IMR-90 (cell line): ENCODE data around the gene CHI3L1. TPM values are rescaled to one million over a fixed set of nuclear protein-coding genes. Genes with fewer than 3 reads are reported as not detected.

Source experiments
- ATAC-seq: fragments of 200-7000 bp; cut with Tn5 transposase; 2 replicates; pipeline ENCODE4 v1.9.1; 2020; ENCODE audit warnings: low read depth, mild to moderate bottlenecking, moderate library complexity
- BruUV-seq: library from RNA; stranded (reverse); fragments of 400-500 nt; replicated peaks from 2 replicates; lab custom pipeline; 2021; lab: Mats Ljungman, UMichigan
- CTCF ChIA-PET: fragments of 300-600 bp; formaldehyde crosslinking; extraction: SDS; loops from one replicate; lab custom pipeline; 2021; ENCODE audit warnings: antibody characterized with exemption; lab: Yijun Ruan, JAX
- POLR2A ChIA-PET: fragments of 300-600 bp; sonication (Branson Sonifier 250); formaldehyde crosslinking; loops from one replicate; lab custom pipeline; 2022; ENCODE audit warnings: antibody characterized with exemption; ENCODE audit not compliant: unreplicated experiment; lab: Charles Lee
- DNase-seq: peaks from one replicate; pipeline ENCODE4 v3.0.0; 2013
- H2AFZ ChIP-seq: replicated peaks from 2 replicates; pipeline ENCODE3; 2013; ENCODE audit warnings: low read length, mild to moderate bottlenecking; ENCODE audit not compliant: poor library complexity
- H2AK5ac ChIP-seq: 2 replicates; pipeline ENCODE4 v1.6.1; 2013; ENCODE audit warnings: low read depth, low read length, inconsistent platforms
- H2AK9ac ChIP-seq: replicated peaks from 2 replicates; pipeline ENCODE3; 2013; ENCODE audit warnings: mild to moderate bottlenecking, low read depth, low read length, moderate library complexity; ENCODE audit not compliant: poor library complexity
- H2BK120ac ChIP-seq: 2 replicates; pipeline ENCODE4 v1.6.1; 2013; ENCODE audit warnings: low read depth, low read length, inconsistent platforms
- H2BK15ac ChIP-seq: 3 replicates; pipeline ENCODE4 v1.6.1; 2013; ENCODE audit warnings: low read depth, low read length, inconsistent platforms
- H2BK20ac ChIP-seq: 2 replicates; pipeline ENCODE4 v1.6.1; 2013; ENCODE audit warnings: low read depth, mild to moderate bottlenecking, inconsistent platforms, low read length, moderate library complexity
- H2BK5ac ChIP-seq: 2 replicates; pipeline ENCODE4 v1.6.1; 2013; ENCODE audit warnings: mild to moderate bottlenecking, low read depth, low read length, inconsistent platforms; ENCODE audit not compliant: poor library complexity, severe bottlenecking
- H3K14ac ChIP-seq: replicated peaks from 2 replicates; pipeline ENCODE4 v1.6.1; 2013; ENCODE audit warnings: low read depth, low read length, inconsistent platforms
- H3K18ac ChIP-seq: 2 replicates; pipeline ENCODE4 v1.6.1; 2013; ENCODE audit warnings: low read depth, low read length, control low read depth
- H3K23ac ChIP-seq: 2 replicates; pipeline ENCODE4 v1.6.1; 2013; ENCODE audit warnings: low read depth, low read length, inconsistent platforms
- H3K27ac ChIP-seq: 2 replicates; pipeline ENCODE4 v1.5.1; 2013; ENCODE audit warnings: mild to moderate bottlenecking, control low read depth, low read length; ENCODE audit not compliant: insufficient read depth
- H3K27me3 ChIP-seq: 2 replicates; pipeline ENCODE4 v1.6.1; 2013; ENCODE audit warnings: low read length; ENCODE audit not compliant: control insufficient read depth, insufficient read depth
- H3K36me3 ChIP-seq: 2 replicates; pipeline ENCODE4 v1.6.1; 2013; ENCODE audit warnings: low read length, mixed read lengths; ENCODE audit not compliant: control insufficient read depth, insufficient read depth
- H3K4ac ChIP-seq: 2 replicates; pipeline ENCODE4 v1.6.1; 2013; ENCODE audit warnings: low read depth, low read length, inconsistent platforms
- H3K4me1 ChIP-seq: 2 replicates; pipeline ENCODE4 v1.6.1; 2013; ENCODE audit warnings: low read length, mixed read lengths; ENCODE audit not compliant: control insufficient read depth, insufficient read depth
- H3K4me2 ChIP-seq: 2 replicates; pipeline ENCODE4 v1.6.1; 2013; ENCODE audit warnings: low read depth, mild to moderate bottlenecking, control low read depth, low read length, moderate library complexity
- H3K4me3 ChIP-seq: 2 replicates; pipeline ENCODE4 v1.5.1; 2013; ENCODE audit warnings: low read depth, mild to moderate bottlenecking, control low read depth, low read length, moderate library complexity; ENCODE audit not compliant: insufficient read depth
- H3K56ac ChIP-seq: 2 replicates; pipeline ENCODE4 v1.6.1; 2013; ENCODE audit warnings: low read length, inconsistent platforms; ENCODE audit not compliant: insufficient read depth; ENCODE audit errors: extremely low read depth
- H3K79me1 ChIP-seq, 2 experiments: 2 replicates each; pipeline ENCODE4 v1.6.1; 2013; ENCODE audit warnings: low read length in 2 of 2, inconsistent platforms in 1 of 2, low read depth in 1 of 2
- H3K9ac ChIP-seq: 2 replicates; pipeline ENCODE4 v1.6.1; 2013; ENCODE audit warnings: low read depth, low read length, control low read depth
- H3K9me1 ChIP-seq: 2 replicates; pipeline ENCODE4 v1.6.1; 2013; ENCODE audit warnings: low read length, inconsistent platforms; ENCODE audit not compliant: insufficient read depth
- H3K9me3 ChIP-seq: 2 replicates; pipeline ENCODE4 v1.6.1; 2013; ENCODE audit warnings: low read length; ENCODE audit not compliant: control insufficient read depth, insufficient read depth
- H4K20me1 ChIP-seq: 2 replicates; pipeline ENCODE4 v1.6.1; 2013; ENCODE audit warnings: low read length, inconsistent platforms; ENCODE audit not compliant: insufficient read depth
- H4K5ac ChIP-seq: 2 replicates; pipeline ENCODE4 v1.6.1; 2013; ENCODE audit warnings: mild to moderate bottlenecking, low read depth, low read length, control low read depth
- H4K8ac ChIP-seq, 2 experiments: 2 replicates each; pipeline ENCODE4 v1.6.1; 2013; ENCODE audit warnings: low read depth in 2 of 2, low read length in 2 of 2, control low read depth in 1 of 2, inconsistent platforms in 1 of 2
- H4K91ac ChIP-seq: 2 replicates; pipeline ENCODE4 v1.6.1; 2013; ENCODE audit warnings: low read depth, low read length, inconsistent platforms; ENCODE audit not compliant: insufficient read depth
- BHLHE40 ChIP-seq: fragments of 150-350 bp; IDR thresholded peaks from 2 replicates; pipeline ENCODE4 v1.6.1; 2016; ENCODE audit warnings: mild to moderate bottlenecking, low read depth, low read length
- CEBPB ChIP-seq: IDR thresholded peaks from 2 replicates; pipeline ENCODE4 v1.6.1; 2012; ENCODE audit warnings: low read depth, low read length, improper control_type of control experiment
- CHD1 ChIP-seq: IDR thresholded peaks from 2 replicates; pipeline ENCODE4 v1.6.1; 2012; ENCODE audit warnings: low read depth, low read length, improper control_type of control experiment
- FOS ChIP-seq: fragments of 150-350 bp; IDR thresholded peaks from 2 replicates; pipeline ENCODE4 v1.6.1; 2016; ENCODE audit warnings: low read depth, low read length
- MAFK ChIP-seq: IDR thresholded peaks from 2 replicates; pipeline ENCODE4 v1.6.1; 2012; ENCODE audit warnings: low read depth, low read length, improper control_type of control experiment
- MAZ ChIP-seq: IDR thresholded peaks from 2 replicates; pipeline ENCODE4 v1.6.1; 2012; ENCODE audit warnings: low read depth, mild to moderate bottlenecking, low read length, improper control_type of control experiment, moderate library complexity, borderline replicate concordance
- MXI1 ChIP-seq: IDR thresholded peaks from 2 replicates; pipeline ENCODE4 v1.6.1; 2012; ENCODE audit warnings: low read depth, mild to moderate bottlenecking, low read length, moderate library complexity, borderline replicate concordance
- NFE2L2 ChIP-seq: fragments of 150-350 bp; IDR thresholded peaks from 2 replicates; pipeline ENCODE4 v1.6.1; 2016; ENCODE audit warnings: low read depth, mild to moderate bottlenecking, low read length
- POLR2A ChIP-seq: IDR thresholded peaks from 2 replicates; pipeline ENCODE4 v1.6.1; 2012; ENCODE audit warnings: mild to moderate bottlenecking, low read depth, low read length
- RAD21 ChIP-seq: IDR thresholded peaks from 2 replicates; pipeline ENCODE4 v1.6.1; 2012; ENCODE audit warnings: low read length, improper control_type of control experiment
- RCOR1 ChIP-seq: IDR thresholded peaks from 2 replicates; pipeline ENCODE4 v1.6.1; 2012; ENCODE audit warnings: mild to moderate bottlenecking, low read length, improper control_type of control experiment; ENCODE audit not compliant: insufficient replicate concordance
- RFX5 ChIP-seq: IDR thresholded peaks from 2 replicates; pipeline ENCODE4 v1.8.0; 2012; ENCODE audit warnings: low read depth, mild to moderate bottlenecking, low read length, moderate library complexity
- SMC3 ChIP-seq: fragments of 150-350 bp; IDR thresholded peaks from 2 replicates; pipeline ENCODE4 v1.6.1; 2016; ENCODE audit warnings: low read depth, mild to moderate bottlenecking, antibody characterized with exemption, low read length, moderate library complexity
- WGBS, 2 experiments: methylation state at CpG; one replicate each; pipeline versions ENCODE4 v1.1.5 to v1.1.7; 2013; ENCODE audit warnings: missing lambda C conversion rate in 2 of 2; ENCODE audit not compliant: insufficient read length in 1 of 2; ENCODE audit errors: extremely low coverage in 2 of 2; 5-methylcytosine and 5-hydroxymethylcytosine counted together
- dilution Hi-C: fragments of 300-500 bp; cut with HindIII; formaldehyde crosslinking; loops from one replicate; pipeline ENCODE4 v1.14.3; 2018; ENCODE audit warnings: low sequenced_read_pairs; ENCODE audit not compliant: unreplicated experiment
- in situ Hi-C: fragments of 300-500 bp; cut with MboI; formaldehyde crosslinking; loops from 3 replicates; pipeline ENCODE4 v1.14.3; 2019; ENCODE audit warnings: low sequenced_read_pairs, inconsistent platforms, mixed read lengths
- intact Hi-C: fragments of 100-400 bp; cut with micrococcal nuclease; formaldehyde crosslinking; loops from 2 replicates; pipeline ENCODE4 v1.10.0; 2022
- polyA plus RNA-seq, 3 experiments: library from polyadenylated mRNA; depleted of rRNA; stranded (reverse); fragments of >200 nt; gene quantifications; 2 replicates each; pipeline ENCODE4 v1.2.3, GENCODE V29; 2012; ENCODE audit warnings: low replicate concordance in 1 of 3
- total RNA-seq: library from RNA; depleted of rRNA; stranded (reverse); fragments of >200 nt; gene quantifications from 2 replicates; pipeline ENCODE4 v1.2.3, GENCODE V29; 2012
- TF ChIP-seq, protein P1 (sequence below): fragments of 150-350 bp; IDR thresholded peaks from 2 replicates; pipeline ENCODE4 v1.6.1; 2016; ENCODE audit warnings: low read depth, mild to moderate bottlenecking, low read length, moderate library complexity, borderline replicate concordance
- TF ChIP-seq, protein P2 (sequence below): conservative IDR thresholded peaks from 2 replicates; pipeline ENCODE4 v1.5.1; 2012; ENCODE audit warnings: mild to moderate bottlenecking, low read depth, low read length, improper control_type of control experiment
- TF ChIP-seq, protein P3 (sequence below): fragments of 150-350 bp; IDR thresholded peaks from 2 replicates; pipeline ENCODE4 v1.6.1; 2017; ENCODE audit warnings: mild to moderate bottlenecking, antibody characterized with exemption, low read length, low read depth

The CHI3L1 gene
- total and polyA plus RNA-seq, 2 of the 4 experiments (the other 2 are of a cell fraction) = 0.17 TPM; not detected in 1

DNA sequence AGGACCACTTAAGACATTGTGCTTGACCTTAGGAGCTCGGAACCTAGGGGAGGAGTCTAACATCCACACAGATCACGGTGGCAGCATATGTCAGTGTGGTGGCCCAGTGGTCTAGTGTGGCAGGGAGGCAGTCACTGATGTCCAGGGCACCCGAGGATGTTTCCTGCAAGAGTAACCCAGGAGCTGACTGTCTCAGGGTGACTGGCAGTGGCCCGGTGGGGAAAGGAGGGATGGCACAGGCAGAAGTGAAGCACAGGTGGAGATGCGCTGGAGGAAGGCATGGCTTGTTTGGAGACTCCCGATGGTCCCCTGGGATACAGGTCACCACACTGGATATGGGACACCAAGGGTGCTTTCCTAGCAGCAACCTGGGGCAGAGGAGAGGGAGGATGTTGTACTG is 26.6 kb upstream of the CHI3L1 start:
- H3K27ac ChIP-seq = no peak overlapping the region
- H3K4me2 ChIP-seq = no peak overlapping the region
- H3K9ac ChIP-seq = no peak overlapping the region
- no peak overlapping the region for H2AK9ac ChIP-seq
- POLR2A ChIA-PET = no interaction called here
- H3K9me3 ChIP-seq = no peaks in the 10 kb centered on the region
- no peaks in the 10 kb centered on the region for H3K9me1 ChIP-seq
- no peaks in the 10 kb centered on the region for H3K4me1 ChIP-seq
- peak overlapping the region; percentile 51 for H2AFZ ChIP-seq
- no peak for TF ChIP-seq SMC3
- TF ChIP-seq, protein P1, sequence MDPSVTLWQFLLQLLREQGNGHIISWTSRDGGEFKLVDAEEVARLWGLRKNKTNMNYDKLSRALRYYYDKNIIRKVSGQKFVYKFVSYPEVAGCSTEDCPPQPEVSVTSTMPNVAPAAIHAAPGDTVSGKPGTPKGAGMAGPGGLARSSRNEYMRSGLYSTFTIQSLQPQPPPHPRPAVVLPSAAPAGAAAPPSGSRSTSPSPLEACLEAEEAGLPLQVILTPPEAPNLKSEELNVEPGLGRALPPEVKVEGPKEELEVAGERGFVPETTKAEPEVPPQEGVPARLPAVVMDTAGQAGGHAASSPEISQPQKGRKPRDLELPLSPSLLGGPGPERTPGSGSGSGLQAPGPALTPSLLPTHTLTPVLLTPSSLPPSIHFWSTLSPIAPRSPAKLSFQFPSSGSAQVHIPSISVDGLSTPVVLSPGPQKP = no peak
- TF ChIP-seq RAD21 = no peak
- no peak for TF ChIP-seq MAFK
- TF ChIP-seq, protein P2, sequence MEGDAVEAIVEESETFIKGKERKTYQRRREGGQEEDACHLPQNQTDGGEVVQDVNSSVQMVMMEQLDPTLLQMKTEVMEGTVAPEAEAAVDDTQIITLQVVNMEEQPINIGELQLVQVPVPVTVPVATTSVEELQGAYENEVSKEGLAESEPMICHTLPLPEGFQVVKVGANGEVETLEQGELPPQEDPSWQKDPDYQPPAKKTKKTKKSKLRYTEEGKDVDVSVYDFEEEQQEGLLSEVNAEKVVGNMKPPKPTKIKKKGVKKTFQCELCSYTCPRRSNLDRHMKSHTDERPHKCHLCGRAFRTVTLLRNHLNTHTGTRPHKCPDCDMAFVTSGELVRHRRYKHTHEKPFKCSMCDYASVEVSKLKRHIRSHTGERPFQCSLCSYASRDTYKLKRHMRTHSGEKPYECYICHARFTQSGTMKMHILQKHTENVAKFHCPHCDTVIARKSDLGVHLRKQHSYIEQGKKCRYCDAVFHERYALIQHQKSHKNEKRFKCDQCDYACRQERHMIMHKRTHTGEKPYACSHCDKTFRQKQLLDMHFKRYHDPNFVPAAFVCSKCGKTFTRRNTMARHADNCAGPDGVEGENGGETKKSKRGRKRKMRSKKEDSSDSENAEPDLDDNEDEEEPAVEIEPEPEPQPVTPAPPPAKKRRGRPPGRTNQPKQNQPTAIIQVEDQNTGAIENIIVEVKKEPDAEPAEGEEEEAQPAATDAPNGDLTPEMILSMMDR = no peak
- no peak for TF ChIP-seq NFE2L2
- no peak for TF ChIP-seq CHD1
- TF ChIP-seq MAZ = no peak
- no peak for TF ChIP-seq MXI1
- no peak for TF ChIP-seq BHLHE40
- no peak for TF ChIP-seq CEBPB
- TF ChIP-seq POLR2A = no peak
- no peak for TF ChIP-seq RFX5
- TF ChIP-seq RCOR1 = no peak
- TF ChIP-seq, protein P3, sequence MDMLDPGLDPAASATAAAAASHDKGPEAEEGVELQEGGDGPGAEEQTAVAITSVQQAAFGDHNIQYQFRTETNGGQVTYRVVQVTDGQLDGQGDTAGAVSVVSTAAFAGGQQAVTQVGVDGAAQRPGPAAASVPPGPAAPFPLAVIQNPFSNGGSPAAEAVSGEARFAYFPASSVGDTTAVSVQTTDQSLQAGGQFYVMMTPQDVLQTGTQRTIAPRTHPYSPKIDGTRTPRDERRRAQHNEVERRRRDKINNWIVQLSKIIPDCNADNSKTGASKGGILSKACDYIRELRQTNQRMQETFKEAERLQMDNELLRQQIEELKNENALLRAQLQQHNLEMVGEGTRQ = no peak
- TF ChIP-seq FOS = no peak
- CTCF ChIA-PET = interaction anchor here (3.4 kb wide), 1 partner anchor 173 kb away, joined by 14 read pairs; no protein-coding TSS in a partner anchor
- in situ Hi-C loops = loop anchor here (5.0 kb wide), 1 partner anchor 96 kb away; no protein-coding TSS in a partner anchor
- ATAC-seq (no peak), DNase-seq (no peak)
- H2BK120ac ChIP-seq = no peak overlapping the region
- no peak overlapping the region for H3K23ac ChIP-seq
- H3K27me3 ChIP-seq = peaks cover 25% of the 10 kb centered on the region
- H4K20me1 ChIP-seq = no peaks in the 10 kb centered on the region; the same call in 1 of the 2 replicates
- no peak overlapping the region for H4K8ac ChIP-seq
- no peak overlapping the region for H2BK5ac ChIP-seq
- H3K18ac ChIP-seq = no peak overlapping the region
- intact Hi-C loops = no loop called here
- H4K91ac ChIP-seq = no peak overlapping the region
- H2AK5ac ChIP-seq = no peak overlapping the region
- no peak overlapping the region for H3K14ac ChIP-seq
- H2BK20ac ChIP-seq = no peak overlapping the region
- dilution Hi-C loops = no loop called here
- H3K4me3 ChIP-seq = no peak overlapping the region
- no peak overlapping the region for H3K56ac ChIP-seq
- no peaks in the 10 kb centered on the region for H3K36me3 ChIP-seq
- WGBS, 2 experiments = 84% methylated on average over 5 of the region's 6 CpGs; no CpG with 5 or more reads in 1 of the 2 experiments
- H3K79me1 ChIP-seq = no peaks in the 10 kb centered on the region
- BruUV-seq = no TSS peak
- H2BK15ac ChIP-seq = no peak overlapping the region
- no peak overlapping the region for H4K5ac ChIP-seq
- H3K4ac ChIP-seq = no peak overlapping the region
